ENCODE data around the gene TTLL8.

The TTLL8 gene

DNA sequence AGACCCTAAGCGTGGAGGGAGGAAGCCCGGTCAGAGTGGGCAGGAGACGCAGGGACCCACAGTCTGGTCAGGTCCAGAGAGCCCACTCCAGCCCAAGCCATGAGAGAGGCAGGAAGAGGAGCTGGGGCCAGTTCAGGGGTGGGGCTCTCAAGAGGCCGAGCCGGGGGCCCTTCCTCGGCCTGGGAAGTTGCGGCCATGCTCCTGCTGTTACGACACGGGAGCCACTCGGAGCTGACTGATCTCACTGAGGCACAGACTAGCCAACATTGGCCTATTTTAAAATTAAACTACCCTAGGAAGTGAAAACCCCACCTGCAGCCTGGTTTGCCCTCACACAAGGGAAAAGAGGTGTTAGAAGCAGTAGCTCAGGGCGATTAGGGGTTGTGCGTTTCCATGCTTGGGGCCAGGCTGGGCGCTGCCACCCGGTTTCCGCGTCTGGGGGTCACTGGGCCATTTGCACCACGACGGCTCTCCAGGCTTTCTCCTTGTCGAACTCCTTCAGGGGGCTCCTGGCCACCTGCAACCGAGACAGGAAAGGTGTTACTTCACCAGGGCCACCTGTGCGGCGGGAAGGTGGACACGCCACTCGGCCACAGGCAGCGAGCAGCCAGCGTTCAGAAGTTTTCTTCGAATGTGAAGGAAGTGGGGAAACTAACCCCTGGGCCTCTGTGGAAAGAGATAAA lies 3.2 kb upstream of the TTLL8 start:
- no peak for DNase-seq

DNA sequence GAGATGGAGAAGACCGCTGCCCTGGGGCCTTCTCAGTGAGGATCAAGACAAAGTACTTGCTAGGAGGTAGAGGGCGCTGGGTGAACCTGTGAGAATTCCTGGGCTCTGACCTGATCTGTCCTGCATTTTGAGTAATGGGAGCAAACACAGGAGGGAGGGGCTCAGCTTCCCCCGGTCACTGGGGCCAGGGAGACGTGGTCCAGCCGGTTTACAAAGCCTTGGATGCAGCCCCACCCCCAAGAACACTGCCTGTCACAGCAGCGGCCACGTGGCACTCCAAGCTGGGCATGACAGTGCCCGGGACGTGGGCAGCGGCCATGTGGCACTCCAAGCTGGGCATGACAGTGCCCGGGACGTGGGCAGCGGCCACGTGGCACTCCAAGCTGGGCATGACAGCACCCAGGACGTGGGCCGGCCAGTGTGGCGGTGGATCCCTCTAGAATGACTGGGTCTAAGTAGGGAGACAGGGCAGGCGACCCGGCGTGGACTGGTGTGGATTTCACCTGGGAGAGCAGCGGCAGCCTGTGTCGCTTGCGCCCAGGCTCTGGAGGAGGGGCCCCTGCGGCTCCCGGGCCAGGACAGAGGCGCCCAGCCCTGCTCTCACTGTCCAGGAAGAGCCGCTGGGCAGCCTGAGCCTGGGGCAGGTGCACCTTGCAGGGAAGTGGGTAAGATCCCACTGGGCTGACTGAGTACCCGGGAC lies 2.5 kb upstream of the TTLL8 start:
- no peak for DNase-seq

DNA sequence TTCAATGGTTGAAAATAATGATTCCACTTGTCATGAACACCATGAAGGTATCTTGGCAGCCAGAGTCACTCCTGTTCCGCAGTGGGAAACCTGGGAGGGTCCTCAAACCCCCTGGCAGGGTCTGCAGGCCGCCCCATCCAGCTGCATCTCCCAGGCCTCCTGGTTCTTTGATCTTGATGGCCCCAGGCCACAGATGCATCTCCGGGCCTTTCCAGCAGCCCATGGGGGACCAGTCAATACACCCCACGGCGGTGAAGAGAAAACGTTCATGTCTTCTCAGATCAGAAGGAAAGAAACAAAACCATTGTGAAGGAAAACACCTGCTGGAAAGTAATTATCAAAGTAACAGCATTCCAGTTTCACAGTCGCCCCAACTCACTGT lies 1.8 kb upstream of the TTLL8 start:
- no peak for DNase-seq

DNA sequence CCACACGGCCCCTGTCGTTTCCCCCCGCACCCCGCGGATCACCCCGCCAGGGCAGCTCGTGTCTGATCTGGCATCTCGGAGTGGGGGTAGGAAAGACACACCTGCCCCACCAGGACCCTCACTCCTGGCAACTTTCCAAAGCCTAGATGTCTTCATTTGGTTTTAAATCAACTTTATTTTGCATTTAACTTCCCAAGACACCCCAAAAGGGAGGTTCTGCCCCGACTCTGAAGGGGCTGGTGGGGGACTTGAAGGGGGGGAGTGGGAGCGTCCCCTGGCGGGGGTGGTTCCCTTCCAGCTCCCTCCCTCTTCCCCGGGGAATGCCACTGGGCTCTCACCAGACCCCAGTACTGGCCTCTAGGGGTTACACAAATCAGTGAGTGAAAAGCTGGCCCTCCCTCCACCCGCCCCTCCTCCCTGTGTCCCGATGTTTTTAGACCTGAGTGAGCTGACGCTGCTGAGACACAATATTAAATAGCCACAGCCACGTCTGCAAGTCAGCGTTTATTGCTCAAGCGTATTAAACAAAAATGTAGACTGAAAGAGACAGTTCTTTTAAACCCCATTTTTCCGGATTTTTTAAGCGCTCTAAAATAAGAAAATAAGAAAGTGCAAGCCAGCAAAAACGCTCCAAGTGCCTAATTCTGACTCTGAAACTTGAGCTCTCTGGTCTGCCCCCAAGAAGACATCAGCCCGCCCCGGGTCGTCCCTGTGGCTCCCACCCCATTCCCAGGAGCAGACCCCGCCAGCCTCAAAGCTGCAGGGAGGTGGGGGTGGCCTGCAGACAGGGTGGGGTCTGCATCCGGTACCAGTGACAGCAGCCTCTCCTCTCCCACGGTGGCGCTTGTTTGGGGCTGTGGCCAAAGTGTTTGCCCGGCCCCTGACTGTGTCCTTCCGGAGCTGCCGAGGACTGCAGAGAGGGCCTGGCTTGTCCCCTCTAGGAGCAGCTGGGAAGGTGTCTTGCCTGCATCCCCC lies 1.1 kb upstream of the TTLL8 start:
- DNase-seq = no peak

DNA sequence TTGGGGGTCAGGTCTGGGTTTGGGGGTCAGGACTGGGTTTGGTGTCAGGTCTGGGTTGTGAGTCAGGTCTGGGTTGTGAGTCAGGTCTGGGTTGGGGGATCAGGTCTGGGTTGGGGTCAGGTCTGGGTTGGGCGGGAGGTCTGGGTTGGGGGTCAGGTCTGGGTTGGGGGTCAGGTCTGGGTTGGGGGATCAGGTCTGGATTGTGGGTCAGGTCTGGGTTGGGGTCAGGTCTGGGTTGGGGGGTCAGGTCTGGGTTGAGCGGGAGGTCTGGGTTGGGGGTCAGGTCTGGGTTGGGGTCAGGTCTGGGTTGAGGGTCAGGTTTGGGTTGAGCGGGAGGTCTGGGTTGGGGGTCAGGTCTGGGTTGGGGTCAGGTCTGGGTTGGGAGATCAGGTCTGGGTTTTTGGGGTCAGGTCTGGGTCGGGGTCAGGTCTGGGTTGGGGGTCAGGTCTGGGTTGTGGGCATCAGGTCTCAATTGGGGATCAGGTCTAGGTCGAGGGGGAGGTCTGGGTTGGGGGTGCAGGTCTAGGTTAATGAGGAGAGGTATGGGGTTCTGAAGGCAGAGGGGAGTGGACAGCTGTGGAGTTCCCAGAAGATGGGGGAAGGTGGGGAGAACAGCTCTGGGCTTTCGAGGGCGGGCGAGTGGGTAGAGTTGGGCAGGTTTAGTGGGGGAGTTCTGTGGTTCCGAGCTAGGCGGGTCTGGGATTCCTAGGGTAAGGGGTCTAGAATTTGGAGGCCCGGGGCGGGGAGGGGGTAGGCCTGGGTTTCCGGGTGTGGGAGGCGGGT lies 629 bp downstream of the TTLL8 start:
- DNase-seq = no peak

DNA sequence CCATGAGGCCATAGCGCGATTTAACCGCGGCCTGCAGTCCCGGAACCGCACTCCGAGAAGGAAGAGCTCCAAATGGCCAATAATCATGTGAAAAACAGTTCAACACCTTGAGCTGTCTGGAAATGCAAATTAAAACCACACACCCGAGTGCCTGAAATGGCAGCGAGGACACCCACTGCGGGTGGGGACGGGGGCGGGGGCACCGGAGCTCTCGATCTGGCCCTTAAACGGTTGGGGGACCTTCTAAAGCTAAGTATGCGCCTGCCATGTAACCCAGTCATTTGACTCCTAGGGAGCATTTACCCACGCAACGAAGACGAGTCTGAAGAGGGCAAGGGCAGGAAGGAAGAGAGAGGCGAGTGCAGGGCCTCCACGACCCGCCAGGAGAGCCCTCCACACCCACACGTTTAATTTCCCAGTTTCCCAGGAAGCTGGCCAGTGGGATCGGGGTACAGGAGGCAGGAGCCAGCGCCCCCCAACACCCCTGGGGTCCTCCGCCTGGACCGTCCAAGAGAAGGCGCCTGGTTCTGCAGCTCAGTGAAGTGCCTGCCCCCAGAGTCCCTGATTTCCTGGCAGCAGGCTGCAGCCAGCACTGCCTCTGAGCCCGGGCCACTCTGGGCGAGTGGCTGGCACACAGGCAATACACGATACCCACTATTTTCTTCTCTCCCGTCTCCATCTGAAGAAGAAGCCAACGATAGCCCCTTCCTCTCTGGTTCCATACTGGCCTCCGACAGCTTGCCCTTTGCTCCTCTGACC lies 1.7 kb downstream of the TTLL8 start:
- DNase-seq = no peak

DNA sequence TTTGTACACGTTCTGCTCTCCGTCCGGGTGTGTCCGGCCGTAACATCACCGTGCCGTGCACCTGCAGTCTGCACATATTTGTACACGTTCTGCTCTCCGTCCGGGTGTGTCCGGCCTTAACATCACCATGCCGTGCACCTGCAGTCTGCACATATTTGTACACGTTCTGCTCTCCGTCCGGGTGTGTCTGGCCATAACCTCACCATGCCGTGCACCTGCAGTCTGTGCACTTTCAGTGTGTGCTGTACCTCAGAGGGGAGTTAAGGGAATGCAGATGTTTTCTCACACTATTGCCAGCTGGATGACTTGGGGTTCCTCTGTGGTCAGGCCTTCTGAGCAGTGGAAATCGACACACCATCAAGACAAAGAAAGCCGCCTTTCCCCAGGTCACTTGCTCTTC lies 4.2 kb downstream of the TTLL8 start:
- no peak for DNase-seq

DNA sequence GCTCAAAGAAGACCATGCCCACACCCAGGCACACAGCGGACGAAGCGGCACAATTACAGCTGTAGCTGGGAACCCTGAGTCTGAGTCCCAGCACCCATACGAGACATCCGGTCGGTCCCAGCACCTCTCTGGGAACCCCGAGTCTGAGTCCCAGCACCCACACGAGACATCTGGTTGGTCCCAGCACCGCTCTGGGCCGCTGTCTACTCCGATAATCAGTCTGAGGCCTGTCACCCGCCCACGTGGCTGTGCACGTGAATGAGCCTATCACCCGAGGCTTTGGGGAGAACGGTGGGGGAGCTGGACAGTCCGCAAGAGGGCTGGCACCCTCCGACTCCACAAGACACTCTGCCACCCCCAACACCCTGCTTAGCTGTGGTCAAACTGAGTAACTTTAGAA lies 6.2 kb downstream of the TTLL8 start:
- no peak for DNase-seq

DNA sequence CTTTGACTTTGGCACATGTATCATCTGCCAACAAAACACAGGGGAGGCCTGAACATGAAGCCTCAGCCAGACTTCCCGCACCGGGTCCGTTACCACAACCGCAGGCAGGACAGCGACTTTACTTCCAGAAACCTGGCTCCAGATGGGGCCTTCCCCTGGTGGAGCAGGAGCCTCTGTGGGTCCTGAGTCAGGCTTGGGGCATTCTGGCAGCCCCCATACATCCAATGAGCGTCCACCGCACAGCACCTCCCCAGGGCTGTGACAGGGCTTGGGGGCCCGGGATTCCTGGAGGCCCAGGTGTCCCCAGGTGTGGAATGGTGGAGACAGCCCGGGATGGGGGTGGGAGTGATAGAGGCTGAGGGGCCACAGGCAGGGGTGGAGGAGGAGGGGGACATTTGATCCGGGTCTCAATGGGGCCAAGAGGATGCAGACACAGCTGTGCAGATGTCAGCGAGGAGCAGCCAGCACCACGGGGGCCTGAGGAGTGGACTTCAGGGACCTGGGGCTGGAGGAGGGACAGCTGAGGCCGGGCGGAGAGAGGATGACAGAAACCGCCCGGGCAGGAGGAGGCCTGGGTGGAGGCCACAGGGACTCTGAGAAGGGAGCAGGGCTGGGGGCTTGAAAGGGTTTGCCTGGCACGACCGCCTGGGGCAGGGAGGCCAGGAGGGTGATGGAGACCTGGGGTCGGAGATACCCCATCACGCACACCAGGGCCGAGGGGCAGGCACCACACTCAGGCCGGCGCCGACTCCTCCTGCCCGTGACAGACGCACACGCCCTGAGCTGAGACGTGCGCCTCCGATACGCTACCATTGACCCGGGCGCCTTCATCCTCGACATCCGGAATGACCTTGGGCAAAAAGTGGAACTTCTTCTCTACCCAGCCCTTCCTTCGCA lies 8.6 kb downstream of the TTLL8 start:
- no peak for DNase-seq

DNA sequence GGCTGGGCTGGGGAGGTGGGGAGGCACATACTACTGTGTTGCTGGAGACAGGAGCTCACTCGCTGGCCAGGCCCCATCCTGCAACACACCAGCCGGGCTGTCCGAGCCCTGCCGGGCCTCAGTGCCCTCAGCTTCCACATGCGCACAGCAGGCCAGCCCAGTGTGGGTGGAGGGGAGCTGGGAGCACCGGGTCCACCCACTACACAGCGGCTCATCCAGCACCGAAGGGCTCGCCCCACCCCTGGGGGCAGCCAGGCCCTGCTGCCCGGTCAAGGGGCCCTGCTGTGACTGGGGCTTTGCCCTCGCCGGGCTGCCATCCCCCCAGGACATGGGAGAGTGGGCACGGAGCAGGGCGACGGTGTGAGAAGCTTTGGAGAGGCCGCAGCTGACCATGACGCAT lies 9.3 kb downstream of the TTLL8 start:
- no peak for DNase-seq

DNA sequence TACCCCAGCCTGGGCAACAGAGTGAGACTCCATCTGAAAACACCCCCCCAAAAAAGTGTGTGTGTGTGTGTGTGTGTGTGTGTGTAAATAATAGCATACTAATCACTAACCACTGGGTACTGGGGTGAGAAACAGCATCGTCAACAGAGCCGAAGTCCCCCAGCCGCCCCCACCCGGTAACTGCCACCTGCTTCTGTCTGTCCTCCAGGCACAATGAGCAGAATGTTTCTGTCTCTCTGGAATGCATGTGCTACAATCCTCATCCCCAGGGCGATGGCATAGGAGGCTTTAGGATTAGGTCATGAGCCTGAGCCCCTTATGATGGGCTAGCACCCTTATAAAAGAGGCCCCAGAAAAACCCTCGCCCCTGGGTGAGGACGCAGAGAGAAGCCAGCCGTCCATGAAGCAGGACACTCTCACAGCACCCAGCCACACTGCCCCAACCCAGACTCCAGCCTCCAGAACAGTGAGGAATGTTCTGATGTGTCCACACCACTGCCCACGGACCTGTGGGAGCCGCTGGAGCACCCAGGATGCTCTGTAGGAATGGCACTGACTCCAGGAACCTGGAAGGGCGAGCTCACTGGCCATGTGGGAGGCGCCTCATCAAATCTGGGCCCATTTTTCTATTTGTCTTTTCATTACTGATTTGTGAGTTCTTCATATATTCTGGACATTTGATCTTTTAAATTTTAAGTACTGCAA lies 9.9 kb downstream of the TTLL8 start:
- DNase-seq = no peak

DNA sequence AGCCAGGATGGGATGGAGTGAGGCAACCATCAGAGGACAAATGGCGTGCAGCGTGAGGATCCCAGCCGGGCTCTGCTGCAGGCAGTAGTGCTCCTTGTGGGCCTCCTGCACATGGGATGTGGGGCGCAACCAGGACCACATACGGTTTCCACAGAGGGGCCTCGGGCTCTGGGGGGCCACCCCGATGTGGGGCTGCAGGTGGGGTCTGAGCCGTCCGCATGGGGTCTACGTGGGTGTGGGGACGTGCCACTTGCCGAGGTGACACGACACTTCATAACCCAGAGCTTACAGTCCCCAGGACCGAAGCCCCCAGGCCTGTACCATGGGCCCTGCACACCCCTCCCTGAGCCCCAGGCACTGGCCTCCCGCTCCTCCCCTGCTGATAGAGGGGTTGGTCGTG lies 10.8 kb downstream of the TTLL8 start:
- no peak for DNase-seq

DNA sequence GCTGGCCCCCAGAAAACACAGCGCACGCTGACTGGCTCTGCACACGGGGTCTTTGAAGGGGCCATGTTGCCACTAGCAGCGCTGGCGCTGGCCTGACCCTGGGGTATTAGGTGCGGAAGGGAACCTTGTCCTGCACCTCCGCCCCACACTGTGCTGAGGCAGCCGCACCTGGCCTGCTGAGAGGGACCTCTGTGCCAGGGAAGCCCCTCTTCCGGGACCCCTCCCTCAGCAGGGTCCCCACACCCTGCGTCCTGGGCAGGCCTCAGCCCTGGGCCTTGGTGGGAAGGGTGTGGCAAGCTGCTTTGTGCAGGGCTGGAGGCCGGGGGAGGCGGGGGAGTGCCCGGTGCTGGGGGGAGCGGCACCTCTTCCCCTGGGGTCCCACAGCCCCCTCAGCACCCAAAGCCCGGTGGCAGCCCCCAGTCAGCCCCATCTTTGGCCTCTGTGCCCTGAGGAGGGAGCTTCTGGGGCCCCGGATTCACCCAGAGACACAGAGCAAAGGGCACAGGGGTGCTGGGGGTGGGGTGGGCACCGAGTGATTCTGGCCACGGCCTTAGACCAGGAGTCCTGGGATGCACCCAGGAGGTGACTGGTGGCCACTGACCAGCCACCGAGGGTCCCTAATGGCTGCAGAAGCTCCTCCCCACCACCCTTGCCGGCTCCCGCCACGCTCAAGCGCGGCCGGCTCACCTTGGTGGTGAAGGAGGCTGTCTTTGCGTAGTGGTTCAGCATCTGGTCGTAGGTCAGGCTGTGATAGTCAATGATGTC lies 11.4 kb downstream of the TTLL8 start:
- DNase-seq = no peak

DNA sequence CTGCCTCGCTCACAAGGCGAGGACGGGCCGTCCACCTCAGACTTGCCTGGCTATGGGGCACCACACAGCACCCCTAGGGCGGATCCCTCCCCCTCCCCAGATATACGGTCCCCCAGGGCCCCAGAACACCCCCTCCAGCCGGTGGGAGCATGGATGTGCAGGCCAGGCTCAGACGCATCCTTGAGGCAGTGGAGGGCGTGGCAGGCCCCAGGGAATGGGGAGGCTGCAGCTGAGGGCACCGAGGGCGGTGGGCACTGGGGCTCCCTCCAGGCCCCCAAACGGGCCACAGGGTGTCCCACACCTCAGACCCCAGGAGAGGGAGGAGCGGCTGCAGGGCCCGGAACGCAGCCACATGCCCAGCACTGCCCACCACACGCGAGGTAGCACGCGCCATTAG lies 12.1 kb downstream of the TTLL8 start:
- no peak for DNase-seq

DNA sequence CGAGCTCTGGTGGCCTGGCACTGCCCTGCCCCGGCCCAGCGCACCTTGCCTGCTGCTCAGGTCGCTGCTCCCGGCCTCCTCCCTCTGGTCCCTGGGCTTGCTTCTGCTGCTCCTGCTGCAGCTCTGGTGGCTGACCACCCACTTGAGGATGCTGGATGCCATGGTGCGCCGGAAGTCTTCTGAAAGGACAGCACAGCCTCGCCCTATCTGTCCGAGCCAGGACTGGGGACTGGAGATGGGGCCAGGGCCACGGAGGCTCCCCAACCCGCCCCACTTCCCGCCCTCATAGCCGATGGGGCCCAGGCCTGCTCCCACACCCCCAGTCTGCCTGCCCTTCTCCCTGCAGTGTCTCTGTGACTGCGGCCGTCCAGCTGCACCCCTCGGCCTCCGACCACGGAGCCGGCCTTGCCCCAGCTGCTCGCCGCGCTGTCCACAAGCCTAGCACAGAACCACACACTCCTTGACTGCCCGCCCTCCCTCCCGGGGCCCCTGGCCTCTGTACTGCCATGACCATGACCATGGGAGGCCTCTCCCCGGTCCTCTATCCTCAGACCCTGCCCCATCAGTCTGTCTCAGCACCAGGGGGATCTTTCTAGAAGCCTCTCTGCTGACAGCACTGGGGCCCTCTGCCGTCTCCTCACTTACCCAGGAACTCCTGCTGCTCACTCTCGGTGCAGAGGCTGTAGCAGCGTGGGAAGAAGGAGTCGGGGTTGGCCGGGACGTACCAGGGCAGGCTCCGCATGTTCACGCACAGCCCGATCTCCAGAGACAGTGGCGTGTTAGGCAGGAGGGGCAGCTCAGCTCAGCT lies 12.7 kb downstream of the TTLL8 start:
- DNase-seq = no peak

DNA sequence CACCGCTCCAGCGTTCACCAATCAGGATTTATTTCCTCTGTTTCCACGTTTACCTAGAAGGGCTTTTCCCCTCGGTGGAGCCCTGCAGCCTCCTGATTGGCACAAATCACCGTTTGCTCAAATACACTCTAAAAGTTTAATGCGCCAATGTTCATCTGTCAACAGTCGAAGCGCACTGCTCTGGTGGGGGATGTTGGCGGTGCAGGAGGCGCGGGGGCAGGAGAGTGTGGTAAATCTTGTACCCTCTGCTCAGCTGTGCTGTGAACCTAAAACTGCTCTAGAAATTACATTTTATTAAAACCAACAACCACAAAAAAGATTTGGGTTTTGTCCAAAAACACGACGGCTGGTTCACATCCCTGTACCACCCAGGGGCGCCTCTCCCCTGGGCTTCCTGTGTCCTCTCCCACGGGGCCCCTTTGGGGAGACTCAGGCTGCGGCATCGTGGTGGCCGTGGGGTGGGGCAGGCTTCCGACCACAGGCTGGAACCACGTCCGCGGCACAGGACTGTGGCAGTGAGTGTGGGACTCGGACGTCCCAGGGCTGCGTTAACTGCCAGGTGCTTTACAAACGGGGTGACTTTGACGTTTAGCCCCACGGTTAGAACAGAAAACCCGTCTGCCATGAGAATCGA lies 13.5 kb downstream of the TTLL8 start:
- no peak for DNase-seq

DNA sequence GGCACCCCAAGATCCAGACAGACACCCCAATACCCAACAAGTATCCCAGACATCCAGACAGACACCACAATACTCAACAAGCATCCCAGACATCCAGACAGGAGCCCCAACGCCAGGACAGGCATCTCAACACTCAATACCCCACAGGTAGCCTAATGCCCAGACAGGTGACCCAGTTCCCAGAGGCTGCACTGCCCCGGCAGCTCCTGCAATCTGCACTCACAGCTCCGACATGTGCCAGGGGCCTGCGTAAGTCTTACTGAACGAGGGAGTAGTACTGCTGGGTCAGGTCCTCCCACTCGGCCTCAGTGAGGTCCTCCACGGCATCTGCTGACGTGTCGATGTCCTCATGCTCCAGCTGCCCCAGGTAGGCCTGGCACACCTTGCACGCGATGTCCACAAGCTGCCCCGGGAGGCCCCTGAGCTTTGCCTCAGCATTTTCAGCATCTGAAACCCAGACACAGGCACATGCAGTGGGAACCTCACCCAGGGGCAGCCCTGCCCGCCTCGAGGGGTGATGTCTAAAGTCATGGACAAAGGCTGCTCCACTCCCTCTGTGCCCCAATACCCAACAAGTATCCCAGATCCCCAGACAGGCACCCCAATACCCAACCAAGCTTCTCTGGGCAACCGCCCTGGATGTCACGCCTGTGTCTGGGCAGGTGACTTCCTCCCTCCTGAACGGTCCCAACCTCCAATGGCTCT lies 16.6 kb downstream of the TTLL8 start:
- no peak for DNase-seq

DNA sequence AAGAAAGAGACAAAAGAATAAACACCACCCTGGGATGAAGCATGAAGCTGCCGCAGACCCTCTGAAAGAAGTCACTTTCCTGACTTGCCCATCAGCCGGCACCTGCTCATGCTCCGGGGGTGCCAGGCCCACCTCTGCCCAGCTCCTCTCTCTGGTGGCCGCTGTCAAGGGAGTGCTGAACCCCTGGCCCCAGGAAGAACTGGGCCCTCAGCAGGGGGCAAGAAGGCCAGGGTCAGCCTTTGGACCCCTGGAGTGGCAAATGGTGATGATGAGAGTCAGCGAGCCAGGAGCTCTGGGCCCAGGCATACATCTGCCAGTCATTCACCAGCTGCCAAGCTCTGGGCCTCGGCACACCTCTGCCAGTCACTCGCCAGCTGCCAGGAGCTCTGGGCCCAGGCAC lies 17.4 kb downstream of the TTLL8 start:
- DNase-seq = no peak

All from CD4-positive, alpha-beta T cell treated with Interleukin-4 for 4 hours (primary cell).